B cell (primary cell): ENCODE data around the gene GHDC. TPM values are rescaled to one million over a fixed set of nuclear protein-coding genes. Genes with fewer than 3 reads are reported as not detected.
"Not testable (repeated sequence)": the region's sequence is repeated elsewhere in the genome, so short reads cannot be mapped to it uniquely, and the experiment has no call there.

Experiments
- ATAC-seq: fragments of 200-7000 bp; cut with Tn5 transposase; one replicate; pipeline ENCODE4 v1.10.0; 2021; ENCODE audit warnings: low read depth, mild to moderate bottlenecking, moderate number of reproducible peaks, moderate library complexity
- CTCF ChIA-PET: fragments of 350-600 bp; sonication (Branson Sonifier 250); formaldehyde crosslinking; loops from one replicate; lab custom pipeline; 2021; ENCODE audit warnings: antibody characterized with exemption, inconsistent platforms; lab: Charles Lee
- POLR2A ChIA-PET: fragments of 350-600 bp; sonication (Branson Sonifier 250); formaldehyde crosslinking; loops from one replicate; lab custom pipeline; 2021; ENCODE audit warnings: antibody characterized with exemption; lab: Charles Lee
- DNase-seq: peaks from one replicate; pipeline ENCODE4 v3.0.0; 2013
- H2AFZ ChIP-seq: 2 replicates; pipeline ENCODE4 v1.6.1; 2012; ENCODE audit warnings: mild to moderate bottlenecking, low read depth, low read length; ENCODE audit not compliant: insufficient read depth, poor library complexity, severe bottlenecking
- H3K27ac ChIP-seq, 2 donors: 1 replicate in 1 of 2; 2 replicates in 1 of 2; pipeline ENCODE4 v1.5.1; 2012 to 2013; ENCODE audit warnings: low read length in 2 of 2, mild to moderate bottlenecking in 2 of 2, moderate library complexity in 1 of 2
- H3K27me3 ChIP-seq, 4 experiments: fragments of 200-600 bp in 1 of 4; sonication (generic) in 1 of 4; replicated peaks in 1 of 4; 1 replicate in 2 of 4; 2 replicates in 2 of 4; pipeline versions ENCODE4 v1.6.1 to v1.7.0; 2013 to 2016; ENCODE audit warnings: low read length in 3 of 4, mild to moderate bottlenecking in 2 of 4, mixed read lengths in 1 of 4, moderate library complexity in 1 of 4; ENCODE audit not compliant: insufficient read depth in 4 of 4, control insufficient read depth in 3 of 4; ENCODE audit errors: control extremely low read depth in 1 of 4
- H3K36me3 ChIP-seq, 2 experiments: replicated peaks in 1 of 2; 1 replicate in 1 of 2; 2 replicates in 1 of 2; pipeline versions ENCODE4 v1.6.1 to v1.7.1; 2013; ENCODE audit warnings: low read length in 1 of 2; ENCODE audit not compliant: insufficient read depth in 2 of 2, control insufficient read depth in 1 of 2; ENCODE audit errors: control extremely low read depth in 1 of 2, extremely low read depth in 1 of 2
- H3K4me1 ChIP-seq, 2 donors: fragments of 200-600 bp in 1 of 2; sonication (generic) in 1 of 2; 1 replicate in 1 of 2; 2 replicates in 1 of 2; pipeline versions ENCODE4 v1.5.1 to v1.6.1; 2013 to 2017; ENCODE audit warnings: low read length in 2 of 2; ENCODE audit not compliant: control insufficient read depth in 2 of 2, insufficient read depth in 2 of 2
- H3K4me2 ChIP-seq: replicated peaks from 2 replicates; pipeline ENCODE3; 2012; ENCODE audit warnings: mild to moderate bottlenecking, low read depth, low read length; ENCODE audit not compliant: poor library complexity, severe bottlenecking
- H3K4me3 ChIP-seq, 5 experiments: fragments of 200-600 bp in 1 of 5; sonication (generic) in 1 of 5; 1 replicate in 3 of 5; 2 replicates in 2 of 5; pipeline versions ENCODE4 v1.5.1 to v1.7.0; 2011 to 2016; ENCODE audit warnings: low read length in 4 of 5, mild to moderate bottlenecking in 4 of 5, low read depth in 2 of 5, control low read depth in 1 of 5, moderate library complexity in 1 of 5; ENCODE audit not compliant: insufficient read depth in 1 of 5; ENCODE audit errors: control extremely low read depth in 1 of 5, extremely low read depth in 1 of 5
- H3K79me2 ChIP-seq: fragments of 200-600 bp; sonication (generic); one replicate; pipeline ENCODE4 v1.6.0; 2016; ENCODE audit warnings: low read length; ENCODE audit not compliant: control insufficient read depth, insufficient read depth
- H3K9ac ChIP-seq: fragments of 200-600 bp; sonication (generic); 2 replicates; pipeline ENCODE4 v1.6.1; 2017; ENCODE audit warnings: mild to moderate bottlenecking, low read length, moderate library complexity
- H3K9me3 ChIP-seq, 3 donors: one replicate each; pipeline versions ENCODE4 v1.6.1 to v1.7.1; 2013; ENCODE audit warnings: low read length in 2 of 3; ENCODE audit not compliant: control insufficient read depth in 2 of 3, insufficient read depth in 1 of 3; ENCODE audit errors: control extremely low read depth in 1 of 3
- H4K20me1 ChIP-seq: 2 replicates; pipeline ENCODE4 v1.6.0; 2012; ENCODE audit warnings: mild to moderate bottlenecking, low read length; ENCODE audit not compliant: insufficient read depth, control insufficient read depth, poor library complexity, severe bottlenecking
- H3K27ac Mint-ChIP-seq: one replicate; pipeline ENCODE4 v1.8.0; 2021; ENCODE audit warnings: mixed read lengths
- H3K27me3 Mint-ChIP-seq: one replicate; pipeline ENCODE4 v1.8.0; 2021; ENCODE audit warnings: mixed read lengths
- H3K4me1 Mint-ChIP-seq: one replicate; pipeline ENCODE4 v1.8.0; 2021; ENCODE audit warnings: mixed read lengths
- H3K4me3 Mint-ChIP-seq: one replicate; pipeline ENCODE4 v1.8.0; 2021; ENCODE audit warnings: mixed read lengths
- H3K9me3 Mint-ChIP-seq: one replicate; pipeline ENCODE4 v1.8.0; 2022; ENCODE audit warnings: mixed read lengths; ENCODE audit not compliant: insufficient read depth
- CTCF ChIP-seq: fragments of 200-600 bp; IDR thresholded peaks from one replicate; pipeline ENCODE4 v1.8.0; 2022; ENCODE audit warnings: antibody characterized with exemption, mild to moderate bottlenecking
- EZH2 ChIP-seq: IDR thresholded peaks from 2 replicates; pipeline ENCODE4 v1.6.1; 2012; ENCODE audit warnings: borderline replicate concordance, low read depth, mild to moderate bottlenecking, moderate library complexity, low read length; ENCODE audit not compliant: insufficient read depth, poor library complexity, severe bottlenecking
- WGBS: methylation state at CpG from one replicate; pipeline ENCODE4 v1.1.5; 2013; ENCODE audit warnings: missing lambda C conversion rate; ENCODE audit not compliant: insufficient coverage; 5-methylcytosine and 5-hydroxymethylcytosine counted together
- intact Hi-C: fragments of 100-400 bp; cut with micrococcal nuclease; formaldehyde crosslinking; loops from one replicate; pipeline ENCODE4 v1.10.0; 2022
- polyA plus RNA-seq: library from polyadenylated mRNA; depleted of rRNA; stranded (reverse); fragments of >200 nt; gene quantifications from 2 replicates; pipeline ENCODE4 v1.2.3, GENCODE V29; 2012
- total RNA-seq, 2 donors: library from RNA; stranded (reverse); fragments of 120-200 nt in 1 of 2; gene quantifications; 1 replicate in 1 of 2; 2 replicates in 1 of 2; pipeline versions ENCODE4 v1.2.3 to v1.2.4, GENCODE V29; 2013 to 2022

The GHDC gene
- total and polyA plus RNA-seq, 2 donors (not counting 1 experiment from before 2014, with no cell fraction given) = 41.5 to 65.4 TPM

GRCh38 chr17:42187833-42188232, 6.5 kb downstream of the GHDC start:
- no peaks in the 10 kb centered on the region for H4K20me1 ChIP-seq
- Mint-ChIP-seq H3K27me3 (no peaks in the 10 kb centered on the region), H3K4me3 (no peak overlapping the region), H3K27ac (no peak overlapping the region), H3K9me3 (no peaks in the 10 kb centered on the region), H3K4me1 (peaks cover 29% of the 10 kb centered on the region)
- no peak overlapping the region for H3K27ac ChIP-seq
- H3K36me3 ChIP-seq = peaks cover 1 to 7% of the 10 kb centered on the region in 2 experiments
- CTCF ChIA-PET = interaction anchor here (0.8 to 2.1 kb wide), 8 partner anchors 9 to 492 kb away, joined by 3 to 6 read pairs (median 3); no protein-coding TSS in a partner anchor
- no peaks in the 10 kb centered on the region for H3K27me3 ChIP-seq
- TF ChIP-seq CTCF = no peak
- TF ChIP-seq EZH2 = no peak
- no peak overlapping the region for H2AFZ ChIP-seq
- H3K9ac ChIP-seq = no peak overlapping the region
- intact Hi-C loops = no loop called here
- no peak overlapping the region for H3K4me2 ChIP-seq
- ATAC-seq = no peak
- POLR2A ChIA-PET = no interaction called here
- no peak for DNase-seq
- H3K9me3 ChIP-seq = no peaks in the 10 kb centered on the region
- H3K4me1 ChIP-seq = peaks cover 16 to 22% of the 10 kb centered on the region in 2 donors
- WGBS = 93% methylated on average over 2 of the region's 2 CpGs
- no peaks in the 10 kb centered on the region for H3K79me2 ChIP-seq
- no peak overlapping the region for H3K4me3 ChIP-seq

- H3K4me2 ChIP-seq, H3K9me3 ChIP-seq, intact Hi-C loops, ATAC-seq, H4K20me1 ChIP-seq, H3K36me3 ChIP-seq, H3K27ac Mint-ChIP-seq, H3K4me3 ChIP-seq, H3K9me3 Mint-ChIP-seq, POLR2A ChIA-PET, H3K4me3 Mint-ChIP-seq, H3K27ac ChIP-seq, H3K27me3 ChIP-seq, H3K79me2 ChIP-seq, H3K27me3 Mint-ChIP-seq, H3K9ac ChIP-seq, DNase-seq, H2AFZ ChIP-seq: not testable (repeated sequence)
- CTCF ChIA-PET = interaction anchor here (2.1 kb wide), 1 partner anchor 13 kb away, joined by 4 read pairs; no protein-coding TSS in a partner anchor
- peaks cover 19 to 29% of the 10 kb centered on the region in 2 donors for H3K4me1 ChIP-seq
- 80% methylated on average over 2 of the region's 5 CpGs for WGBS
- H3K4me1 Mint-ChIP-seq = peaks cover 35% of the 10 kb centered on the region
These were observed 8.1 kb downstream of the GHDC start for GRCh38 chr17:42186191-42186590.
